GM21381 (cell line): ENCODE results near the gene TTC9.

Experiments used
- ATAC-seq: cut with Tn5 transposase; IDR thresholded peaks from one replicate; pipeline ENCODE4 v1.9.1; 2021; ENCODE audit warnings: mild to moderate bottlenecking, moderate library complexity; ENCODE audit not compliant: unreplicated experiment

TTC9 gene

GRCh38 chr14:70643967-70644366 is 2.3 kb downstream of the TTC9 start:
- no peak for ATAC-seq

DNA sequence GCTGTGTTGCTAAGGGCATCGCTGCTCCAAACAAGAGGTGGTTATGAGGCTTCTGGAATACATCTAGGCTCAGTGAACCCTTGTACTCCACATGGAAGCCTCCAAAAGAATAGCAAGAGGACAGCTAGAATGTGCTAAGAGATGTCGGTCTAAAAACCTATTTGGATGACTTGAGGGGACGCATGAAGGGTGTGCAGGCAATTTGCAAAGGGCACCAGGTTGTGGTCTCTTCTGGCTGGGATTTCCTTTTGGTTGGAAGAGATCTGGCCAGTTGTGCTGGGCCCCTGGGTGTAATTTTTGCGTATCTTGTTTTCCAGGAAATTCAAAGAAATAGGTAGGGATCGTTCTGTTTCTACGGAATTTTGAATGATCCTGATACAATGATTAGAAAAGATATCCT is 4.2 kb downstream of the TTC9 start:
- no peak for ATAC-seq

GRCh38 chr14:70646705-70647104 is 5.0 kb downstream of the TTC9 start:
- no peak for ATAC-seq

- ATAC-seq = no peak
Measured at GRCh38 chr14:70648346-70648745, 6.6 kb downstream of the TTC9 start.

DNA sequence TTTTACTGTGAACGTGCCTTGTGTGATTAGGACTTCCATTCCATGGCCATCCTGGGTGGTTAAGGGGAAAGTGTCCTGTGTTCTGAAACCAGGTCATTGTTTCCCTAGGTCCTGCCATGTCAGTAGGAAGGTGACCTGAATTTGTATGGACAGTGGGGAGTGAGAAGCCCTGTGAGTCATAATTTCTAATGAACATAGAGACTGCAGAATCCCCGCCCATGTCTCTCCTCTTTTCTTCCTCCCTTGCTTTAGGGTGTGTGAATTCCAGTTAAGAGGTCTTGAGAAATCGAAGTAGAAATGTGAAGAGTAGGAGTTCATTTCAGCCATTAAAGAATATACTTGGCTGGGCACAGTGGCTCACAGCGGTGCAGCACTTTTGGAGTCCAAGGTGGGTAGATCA is 8.1 kb downstream of the TTC9 start:
- ATAC-seq = no peak

- ATAC-seq = no peak
Measured at GRCh38 chr14:70651522-70651921, 9.8 kb downstream of the TTC9 start.

DNA sequence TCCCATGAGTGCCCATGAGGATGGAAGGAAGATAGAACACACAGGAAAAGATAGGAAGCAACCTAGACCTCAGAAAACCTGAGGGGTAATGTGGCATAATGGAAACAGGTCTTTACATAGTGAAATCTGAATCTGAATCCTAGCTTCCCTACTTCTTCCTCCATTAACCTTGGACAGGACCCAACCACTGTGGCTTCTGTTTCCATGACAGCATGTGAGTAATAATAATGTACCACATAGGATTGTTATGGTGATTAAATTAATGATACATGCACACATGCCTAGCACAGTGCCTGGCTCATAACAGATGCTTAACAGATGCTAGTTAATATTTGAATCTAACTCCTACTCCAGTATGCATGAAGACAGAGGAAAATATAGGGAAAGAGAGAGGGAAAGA is 11.2 kb downstream of the TTC9 start:
- no peak for ATAC-seq

- no peak for ATAC-seq
Measured at GRCh38 chr14:70653662-70654061, 11.9 kb downstream of the TTC9 start.

DNA sequence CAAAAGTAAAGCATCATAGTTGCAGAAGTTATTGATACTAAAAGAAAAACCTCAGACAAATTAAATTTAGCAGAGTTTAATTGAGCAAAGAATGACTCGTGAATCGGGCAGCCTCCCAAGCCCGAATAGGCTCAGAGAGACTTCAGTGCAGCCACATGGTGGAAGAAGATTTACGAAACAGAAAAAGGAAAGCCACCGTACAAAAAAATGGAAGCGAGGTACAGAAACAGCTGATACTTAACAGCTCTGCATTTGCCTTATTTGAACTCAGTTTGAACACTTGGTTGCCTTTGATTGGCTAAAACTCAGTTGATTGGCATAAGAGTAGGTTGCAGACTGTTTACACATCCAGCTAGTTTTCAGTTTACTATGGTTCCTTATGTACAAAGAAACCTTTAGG is 12.9 kb downstream of the TTC9 start:
- no peak for ATAC-seq

DNA sequence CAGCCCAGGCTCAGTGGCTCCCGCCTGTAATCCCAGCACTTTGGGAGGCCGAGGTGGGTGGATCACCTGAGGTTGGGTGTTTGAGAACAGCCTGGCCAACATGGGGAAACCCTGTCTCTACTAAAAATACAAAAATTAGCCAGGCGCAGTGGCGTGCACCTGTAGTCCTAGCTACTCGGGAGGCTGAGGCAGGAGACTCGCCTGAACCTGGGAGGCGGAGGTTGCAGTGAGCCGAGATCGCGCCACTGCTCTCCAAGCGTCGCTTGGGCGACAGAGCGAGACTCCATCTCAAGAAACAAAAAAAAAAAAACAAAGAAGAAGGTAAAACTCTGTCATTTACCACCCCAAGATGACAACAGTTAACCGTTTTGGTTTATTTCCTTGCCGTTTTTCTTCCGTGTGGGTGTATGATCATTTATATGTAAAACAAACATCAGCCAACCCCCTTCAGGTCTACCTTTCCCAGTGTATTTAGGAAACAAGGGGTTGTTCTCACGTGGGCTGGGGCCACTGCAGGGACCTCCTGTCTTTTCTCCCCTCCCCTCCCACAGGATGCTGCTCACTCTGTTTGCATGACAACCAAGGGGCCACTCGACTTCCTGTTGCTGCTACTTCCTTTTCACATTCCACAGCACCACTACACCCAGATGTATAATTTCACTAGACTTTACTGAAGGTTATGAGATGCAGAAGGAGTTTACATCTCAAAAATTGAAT is 13.6 kb downstream of the TTC9 start:
- peak; percentile 69 for ATAC-seq

GRCh38 chr14:70658899-70659298 is 17.2 kb downstream of the TTC9 start:
- ATAC-seq = no peak

- no peak for ATAC-seq
Measured at GRCh38 chr14:70660967-70661893, 19.5 kb downstream of the TTC9 start.

DNA sequence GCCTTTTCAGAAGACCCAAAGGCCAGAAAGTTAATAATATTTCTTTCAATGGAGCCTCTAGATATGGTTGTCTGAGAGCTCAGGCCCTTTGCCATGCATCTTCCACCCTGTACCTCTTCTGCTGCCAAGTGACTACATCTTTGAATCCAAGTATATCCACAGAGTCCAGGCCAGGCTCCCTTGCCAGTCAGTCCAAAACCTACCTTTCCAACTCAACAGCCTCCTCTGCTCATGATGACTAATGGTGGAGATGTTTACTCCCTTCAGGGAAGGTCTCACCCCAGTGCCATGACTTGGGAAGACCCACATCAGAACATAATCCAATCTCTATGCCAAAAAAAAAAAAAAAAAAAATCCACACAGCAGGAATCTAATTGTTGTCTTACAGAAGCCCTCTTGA is 20.4 kb downstream of the TTC9 start:
- ATAC-seq = no peak

DNA sequence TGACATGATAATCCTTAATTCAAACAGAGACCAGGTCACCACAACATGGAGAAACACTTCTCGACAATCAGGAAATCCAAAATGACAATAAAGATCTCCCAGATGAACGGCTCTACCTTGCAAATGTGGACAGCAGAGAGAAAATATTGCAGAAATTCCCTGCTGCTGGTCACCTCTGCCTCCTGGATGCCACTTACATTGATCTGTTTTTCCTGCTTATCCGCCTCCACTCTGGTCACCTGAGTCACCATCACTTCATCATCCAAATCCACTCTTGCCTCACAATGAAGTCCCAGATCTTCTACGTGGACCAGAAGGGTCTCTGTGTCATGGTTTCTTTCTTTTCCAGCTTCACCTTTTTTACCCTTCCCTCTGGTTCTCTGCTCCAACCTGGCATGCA is 21.1 kb downstream of the TTC9 start:
- no peak for ATAC-seq

GRCh38 chr14:70663707-70664179 is 22.0 kb downstream of the TTC9 start:
- peak; percentile 42 for ATAC-seq

DNA sequence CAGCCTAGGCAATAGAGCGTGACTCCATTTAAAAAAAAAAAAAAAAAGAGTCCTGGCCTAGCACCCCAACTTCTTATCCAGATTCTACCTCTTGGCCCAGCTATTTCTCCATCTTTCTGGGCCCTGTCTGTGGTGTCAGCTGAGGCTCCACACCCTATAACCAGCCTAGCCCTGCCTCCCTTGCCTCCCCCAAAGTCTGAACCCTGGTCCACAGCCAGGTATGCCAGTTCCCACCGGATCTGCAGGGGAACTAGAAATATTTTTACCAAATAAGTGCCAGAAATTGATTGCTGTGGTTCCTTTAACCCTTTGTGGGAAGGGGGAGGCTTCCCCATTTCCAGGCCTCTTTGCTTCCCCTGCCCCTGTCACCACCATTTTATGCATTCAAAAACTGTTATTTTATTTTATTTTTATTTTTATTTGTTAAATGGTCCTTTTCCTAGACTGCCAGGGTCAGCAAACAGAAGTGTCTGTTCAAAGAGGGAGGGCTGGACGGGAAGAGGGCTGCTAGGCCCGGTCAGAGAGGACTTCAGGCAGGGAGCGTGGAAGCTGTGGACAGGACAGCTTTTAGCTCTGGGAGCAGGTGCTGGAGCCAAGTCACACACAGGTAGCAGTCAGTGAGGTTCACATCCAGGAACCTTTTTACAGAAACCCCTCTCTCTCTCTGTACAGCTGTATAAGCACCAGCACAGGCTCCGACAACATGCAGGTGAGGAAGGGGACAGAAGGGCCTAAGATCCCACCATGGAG is 23.2 kb downstream of the TTC9 start:
- peak; percentile 3 for ATAC-seq

DNA sequence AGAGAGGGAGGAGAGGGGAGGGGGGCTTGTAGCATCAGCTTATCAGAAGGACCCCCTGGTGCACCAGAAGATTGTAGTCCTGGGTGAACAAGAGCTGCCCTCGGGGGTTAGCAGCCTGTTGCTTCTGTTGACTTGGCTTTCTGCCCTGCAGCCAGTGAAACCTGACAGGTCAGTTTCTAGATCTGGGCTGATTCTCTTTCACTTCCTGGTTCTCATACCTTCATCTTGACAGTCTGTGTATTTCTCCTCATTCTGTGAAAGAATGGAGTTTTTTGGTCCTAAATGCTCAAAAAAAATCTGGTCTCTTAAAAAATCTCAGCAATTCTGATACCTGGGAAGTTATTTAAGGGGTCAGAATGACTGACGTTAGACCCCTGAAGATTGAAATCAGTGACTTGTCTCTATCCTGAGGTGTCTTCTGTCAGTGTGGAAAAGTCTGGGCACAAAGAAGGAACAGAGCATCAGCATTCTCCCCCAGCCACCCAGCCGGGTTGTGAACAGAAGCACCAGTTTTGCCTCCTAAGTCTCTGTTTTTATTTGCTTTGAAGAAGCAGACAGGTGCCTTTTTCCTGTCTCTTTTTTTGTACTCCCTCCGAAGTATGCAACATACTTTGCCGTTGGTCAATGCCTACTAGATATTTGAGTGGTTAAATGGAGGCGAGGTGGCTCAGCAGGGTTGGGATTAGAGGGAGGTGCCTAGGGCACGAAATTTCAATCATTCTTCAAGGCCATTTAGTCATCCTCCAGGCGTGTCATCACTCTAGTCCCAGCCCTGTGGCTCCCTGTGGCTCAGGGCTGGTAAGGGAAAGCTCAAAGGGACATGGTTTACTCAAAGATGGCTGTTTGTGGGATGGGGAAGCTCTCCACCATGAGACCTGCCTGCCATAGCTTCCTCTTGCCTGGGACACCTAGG is 24.0 kb downstream of the TTC9 start:
- ATAC-seq = peak; percentile 49

DNA sequence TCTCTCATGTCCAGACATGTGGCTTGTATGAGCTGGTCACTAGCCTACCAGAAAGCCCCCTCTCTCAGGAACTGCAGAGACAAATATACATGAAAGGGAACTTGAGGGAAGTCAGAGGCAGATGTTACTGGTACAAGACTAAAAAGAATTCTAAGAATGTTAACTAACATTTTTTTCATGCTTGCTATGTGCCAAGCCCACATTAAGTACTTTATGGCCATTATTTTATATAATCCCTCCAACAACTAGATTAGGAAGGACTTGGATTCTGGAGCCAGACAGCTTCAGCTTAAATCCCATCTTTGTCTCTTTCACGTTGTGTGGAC is 24.6 kb downstream of the TTC9 start:
- ATAC-seq = no peak

GRCh38 chr14:70670992-70671651 is 29.4 kb downstream of the TTC9 start:
- no peak for ATAC-seq
